Activated T-cell treated with anti-CD3 and anti-CD28 coated beads, Interleukin-2, amount 50 U/mL, for 24 hours (primary cell): ENCODE results near the gene SV2C.
A peak's percentile ranks its signal among the peaks of the same experiment; 100 is the strongest.

Source experiments
- DNase-seq: peaks from one replicate; pipeline ENCODE4 v3.0.0-alpha.2; 2020
- H3K27ac Mint-ChIP-seq: 2 replicates; pipeline ENCODE4 v1.8.0; 2020; ENCODE audit warnings: mild to moderate bottlenecking, mixed read lengths
- H3K27me3 Mint-ChIP-seq: 2 replicates; pipeline ENCODE4 v1.8.0; 2020; ENCODE audit warnings: mixed read lengths
- H3K36me3 Mint-ChIP-seq: 2 replicates; pipeline ENCODE4 v1.8.0; 2020; ENCODE audit warnings: low read depth, mixed read lengths
- H3K4me1 Mint-ChIP-seq: 2 replicates; pipeline ENCODE4 v1.8.0; 2020; ENCODE audit warnings: low read depth, mixed read lengths
- H3K4me3 Mint-ChIP-seq: 2 replicates; pipeline ENCODE4 v1.8.0; 2020; ENCODE audit warnings: mild to moderate bottlenecking, moderate library complexity, mixed read lengths
- H3K9me3 Mint-ChIP-seq: 2 replicates; pipeline ENCODE4 v1.8.0; 2020; ENCODE audit warnings: mixed read lengths

Gene SV2C

DNA sequence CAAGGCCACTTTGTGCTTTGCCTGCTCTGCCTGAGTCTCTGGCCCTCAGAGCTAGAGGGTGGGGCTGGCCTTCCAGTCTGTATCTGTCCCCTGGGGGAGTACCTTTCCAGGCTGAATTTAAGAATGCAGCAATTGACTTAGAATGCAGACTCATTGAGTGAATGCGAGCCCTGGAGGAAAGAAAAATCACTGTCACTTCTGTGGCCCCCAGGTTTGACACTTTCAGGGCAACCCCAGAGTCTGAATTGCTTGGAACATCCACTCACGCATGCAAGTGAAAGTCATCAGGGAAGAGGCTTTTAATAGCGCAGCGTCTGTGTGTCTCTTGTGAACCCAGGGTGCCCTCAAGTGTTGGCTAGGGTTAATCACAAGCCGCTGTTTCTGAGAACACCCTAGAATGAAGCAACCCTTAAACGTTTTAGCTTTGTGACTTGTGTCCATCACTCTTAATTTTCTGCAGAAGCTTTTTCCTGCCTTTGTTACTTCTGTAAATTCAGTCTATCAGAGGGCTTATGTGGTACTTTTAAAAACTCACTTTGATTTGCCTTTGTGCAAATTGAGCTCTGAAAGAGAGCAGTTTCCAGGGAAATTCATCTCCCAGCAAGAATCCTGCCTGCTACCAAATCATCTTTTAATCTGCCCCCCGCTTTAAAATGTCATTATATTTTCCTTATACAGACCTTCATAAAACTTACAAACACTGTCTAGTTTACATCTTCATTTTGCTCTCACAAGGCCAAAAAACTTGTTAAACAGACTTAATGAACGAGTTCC is 173.1 kb downstream of the SV2C start:
- H3K27ac Mint-ChIP-seq, result no peak overlapping the region
- no peaks in the 10 kb centered on the region for H3K36me3 Mint-ChIP-seq
- H3K9me3 Mint-ChIP-seq, result no peaks in the 10 kb centered on the region
- peaks cover 11% of the 10 kb centered on the region for H3K4me1 Mint-ChIP-seq
- peaks cover 8% of the 10 kb centered on the region for H3K27me3 Mint-ChIP-seq
- no peak overlapping the region for H3K4me3 Mint-ChIP-seq
- peak; percentile 58 for DNase-seq

DNA sequence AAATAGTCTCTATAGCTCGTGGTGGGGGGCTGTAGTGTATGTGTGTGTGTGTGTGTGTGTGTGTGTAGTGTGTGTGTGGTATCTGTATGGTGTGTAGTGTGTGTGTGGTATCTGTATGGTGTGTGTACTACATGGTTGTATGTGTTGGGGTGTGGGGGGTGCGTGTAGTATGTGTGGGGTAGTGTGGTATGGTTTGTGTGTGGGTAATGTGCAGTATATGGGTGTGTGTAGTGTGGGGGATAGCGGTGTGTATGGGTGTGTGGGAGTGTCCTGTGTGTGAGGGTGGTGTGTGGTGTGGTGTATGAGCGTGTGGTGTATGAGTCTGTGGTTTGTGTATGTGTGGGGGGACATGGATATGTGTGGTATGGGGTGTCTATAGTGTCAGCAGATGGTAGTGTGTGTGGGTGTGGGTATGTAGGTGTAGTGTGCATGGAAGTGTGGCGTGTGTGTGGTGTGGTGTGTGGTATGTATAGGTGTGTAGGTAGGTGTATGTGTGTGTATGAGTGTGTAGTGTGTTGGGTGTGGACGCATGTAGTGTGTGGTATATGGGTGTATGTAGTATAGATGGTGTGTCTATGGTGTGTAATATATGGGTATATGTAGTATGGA is 174.1 kb downstream of the SV2C start:
- Mint-ChIP-seq H3K4me3 (no peak overlapping the region), H3K27me3 (peaks cover 8% of the 10 kb centered on the region), H3K9me3 (peaks cover under 1% of the 10 kb centered on the region), H3K27ac (no peak overlapping the region), H3K4me1 (peaks cover 10% of the 10 kb centered on the region), H3K36me3 (no peaks in the 10 kb centered on the region)
- no peak for DNase-seq

DNA sequence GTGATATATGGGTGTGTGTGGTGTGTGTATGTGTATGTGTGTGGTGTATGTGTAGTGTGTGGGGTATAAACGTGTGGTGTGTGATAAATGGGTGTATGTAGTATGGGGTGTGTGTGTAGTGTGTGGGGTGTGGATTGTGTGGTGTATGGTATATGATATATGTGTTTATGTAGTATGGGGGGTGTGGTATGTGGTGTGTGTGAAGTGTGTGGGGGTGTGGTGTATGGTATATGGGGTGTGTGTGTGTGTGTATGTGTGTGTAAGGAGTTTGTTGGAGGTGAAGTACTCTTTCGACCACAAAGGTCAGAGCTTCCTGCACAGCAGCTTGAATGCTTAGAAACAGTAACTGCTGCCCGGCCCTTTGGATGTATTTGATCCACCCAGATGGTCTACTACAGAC is 174.7 kb downstream of the SV2C start:
- no peaks in the 10 kb centered on the region for H3K36me3 Mint-ChIP-seq
- peaks cover 9% of the 10 kb centered on the region for H3K4me1 Mint-ChIP-seq
- no peak overlapping the region for H3K27ac Mint-ChIP-seq
- peaks cover 10% of the 10 kb centered on the region for H3K27me3 Mint-ChIP-seq
- H3K4me3 Mint-ChIP-seq, result no peak overlapping the region
- H3K9me3 Mint-ChIP-seq, result peaks cover 6% of the 10 kb centered on the region
- DNase-seq, result no peak

DNA sequence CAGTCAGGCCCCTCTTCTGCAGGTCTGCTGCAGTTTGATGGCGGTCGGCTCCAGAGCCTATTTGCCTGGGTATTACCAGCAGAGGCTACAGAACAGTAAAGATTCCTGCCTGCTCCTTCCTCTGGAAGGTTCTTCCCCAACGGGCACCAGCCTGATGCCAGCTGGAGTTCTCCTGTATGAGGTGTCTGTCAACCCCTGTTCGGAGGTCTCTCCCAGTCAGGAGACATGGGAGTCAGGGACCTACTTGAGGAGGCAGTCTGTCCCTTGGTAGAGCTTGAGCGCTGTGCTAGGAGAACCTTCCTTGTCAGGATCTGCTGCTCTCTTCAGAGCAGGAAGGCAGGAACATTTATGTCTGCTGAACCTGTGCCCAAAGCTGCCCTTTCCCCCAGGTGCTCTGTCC is 181.5 kb downstream of the SV2C start:
- H3K36me3 Mint-ChIP-seq, result no peaks in the 10 kb centered on the region
- H3K27ac Mint-ChIP-seq, result no peak overlapping the region
- H3K4me1 Mint-ChIP-seq, result peaks cover 23% of the 10 kb centered on the region
- H3K4me3 Mint-ChIP-seq, result no peak overlapping the region
- peaks cover 7% of the 10 kb centered on the region for H3K27me3 Mint-ChIP-seq
- no peak for DNase-seq
- peaks cover 10% of the 10 kb centered on the region for H3K9me3 Mint-ChIP-seq

DNA sequence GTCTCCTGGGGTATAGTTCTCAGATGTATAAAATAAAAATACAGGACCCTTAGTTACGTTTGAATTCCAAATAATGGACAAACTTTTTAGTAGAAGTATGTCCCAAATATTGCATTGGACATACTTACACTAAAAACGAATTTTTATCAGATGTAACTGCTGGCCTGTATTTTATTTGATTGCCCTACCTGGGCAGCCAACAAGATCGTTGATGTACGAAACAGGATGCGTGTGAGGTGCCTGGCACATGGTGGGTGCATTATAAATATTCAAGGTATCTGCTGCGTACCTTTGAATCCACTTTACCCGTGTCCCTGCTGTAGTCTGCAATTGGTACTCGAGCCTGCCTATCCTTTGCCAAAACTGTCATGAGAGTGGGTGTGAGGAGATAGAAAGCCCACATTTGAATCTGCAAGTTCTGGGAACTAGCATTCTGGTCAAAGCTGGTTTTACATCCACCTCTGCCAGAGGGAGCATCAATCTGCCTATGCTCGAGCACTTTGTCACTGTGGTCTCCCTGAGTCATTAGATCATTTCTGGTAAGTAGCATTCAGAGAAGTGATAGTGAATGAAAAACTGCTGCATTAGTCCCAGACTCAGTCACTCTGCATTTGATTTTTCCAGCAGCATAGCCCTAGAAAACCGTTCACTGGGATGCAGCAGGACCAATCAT is 186.2 kb downstream of the SV2C start:
- Mint-ChIP-seq H3K36me3 (no peaks in the 10 kb centered on the region), H3K27me3 (peaks cover 2% of the 10 kb centered on the region), H3K27ac (peak overlapping the region; percentile 97), H3K4me1 (peaks cover 40% of the 10 kb centered on the region), H3K4me3 (peak overlapping the region; percentile 68), H3K9me3 (peaks cover 2% of the 10 kb centered on the region)
- peak; percentile 39 for DNase-seq

DNA sequence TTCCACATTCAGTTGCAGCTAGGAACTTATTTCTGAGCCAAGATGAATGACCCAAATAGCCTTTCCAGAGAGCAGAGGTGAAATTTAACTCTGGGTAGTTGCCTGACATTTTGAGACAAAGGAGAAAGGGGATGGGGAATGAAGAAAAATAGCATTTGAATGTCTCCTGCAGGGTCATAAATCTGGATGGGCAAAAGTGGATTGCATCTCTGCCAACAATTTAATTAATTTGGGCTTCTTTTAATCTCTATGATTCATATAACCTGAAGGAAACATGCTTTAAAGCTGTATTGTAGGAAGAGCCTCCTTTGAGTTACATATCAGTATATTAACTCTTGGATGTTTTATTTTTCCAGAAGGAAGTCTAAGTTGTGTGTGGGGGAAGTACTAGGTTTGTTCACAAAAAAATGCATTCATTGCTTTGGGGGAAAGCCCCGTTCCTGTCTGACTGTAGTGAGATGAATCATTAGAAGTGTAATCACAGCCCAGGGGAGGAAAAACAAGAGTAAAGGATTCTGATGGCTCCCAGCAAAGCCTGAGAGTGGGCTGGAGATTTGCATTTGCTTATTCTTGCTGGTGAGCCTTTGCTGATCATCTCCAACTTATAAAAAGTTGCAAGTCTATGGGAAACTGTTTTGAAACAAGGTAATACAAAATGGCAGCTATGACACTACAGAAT is 186.9 kb downstream of the SV2C start:
- H3K36me3 Mint-ChIP-seq, result no peaks in the 10 kb centered on the region
- peaks cover 2% of the 10 kb centered on the region for H3K27me3 Mint-ChIP-seq
- H3K27ac Mint-ChIP-seq, result peak overlapping the region; percentile 97
- peaks cover 2% of the 10 kb centered on the region for H3K9me3 Mint-ChIP-seq
- DNase-seq, result no peak
- peak overlapping the region; percentile 68 for H3K4me3 Mint-ChIP-seq
- H3K4me1 Mint-ChIP-seq, result peaks cover 40% of the 10 kb centered on the region

DNA sequence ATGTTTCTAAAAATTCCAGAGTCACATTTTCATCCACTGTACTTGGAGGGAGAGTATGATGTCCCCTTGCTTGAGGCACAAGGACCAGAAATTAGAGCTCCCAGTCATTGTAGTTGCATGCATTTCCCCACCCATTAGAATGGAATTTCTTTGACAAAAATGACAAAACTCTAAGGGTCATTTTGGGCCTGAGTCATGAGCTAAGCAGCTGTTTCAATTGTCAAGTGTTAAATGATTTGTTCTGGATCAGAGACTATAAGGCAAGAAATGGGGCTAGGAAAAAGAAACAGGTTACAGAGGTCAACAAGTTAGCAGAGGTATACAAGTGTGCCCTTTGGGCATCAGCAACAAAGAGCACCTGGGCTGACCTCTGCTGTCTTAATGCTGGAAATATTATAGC is 188.7 kb downstream of the SV2C start:
- peaks cover 2% of the 10 kb centered on the region for H3K9me3 Mint-ChIP-seq
- H3K27me3 Mint-ChIP-seq, result peaks cover 2% of the 10 kb centered on the region
- H3K27ac Mint-ChIP-seq, result no peak overlapping the region
- no peak overlapping the region for H3K4me3 Mint-ChIP-seq
- DNase-seq, result no peak
- H3K4me1 Mint-ChIP-seq, result peaks cover 40% of the 10 kb centered on the region
- no peaks in the 10 kb centered on the region for H3K36me3 Mint-ChIP-seq

DNA sequence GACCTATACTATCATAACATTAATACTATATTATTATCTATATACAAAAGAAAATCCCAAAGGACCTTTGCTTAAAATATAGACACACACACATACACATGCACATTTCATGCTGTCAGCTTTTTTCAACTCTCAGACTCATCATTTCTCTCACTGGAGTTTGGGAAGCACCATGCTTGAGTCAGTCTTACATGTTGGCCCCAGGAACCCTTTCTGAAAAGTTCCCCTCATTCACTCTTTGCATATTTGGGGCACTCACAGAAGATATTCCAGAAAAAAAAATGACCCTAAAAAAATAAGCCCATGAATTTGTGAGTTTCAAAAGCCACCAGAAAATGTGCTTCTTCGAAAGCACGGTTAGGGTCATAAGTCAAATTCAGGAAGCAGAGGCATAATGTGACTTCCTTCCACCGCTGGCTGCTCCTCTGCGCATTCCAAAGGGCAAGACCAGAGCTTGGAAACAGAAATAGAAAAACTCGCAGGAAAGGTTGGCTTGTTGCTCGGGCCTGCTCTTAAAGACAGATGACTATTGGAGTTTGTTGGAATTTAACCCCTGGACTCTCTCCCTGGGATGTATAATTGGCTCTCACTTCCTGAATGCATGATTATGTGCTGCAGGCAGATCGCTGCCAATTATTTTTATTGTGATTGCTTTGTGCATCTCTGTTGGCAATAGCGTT is 190.2 kb downstream of the SV2C start:
- DNase-seq, result no peak
- H3K9me3 Mint-ChIP-seq, result peaks cover 2% of the 10 kb centered on the region
- H3K27ac Mint-ChIP-seq, result no peak overlapping the region
- H3K4me1 Mint-ChIP-seq, result peaks cover 30% of the 10 kb centered on the region
- H3K4me3 Mint-ChIP-seq, result no peak overlapping the region
- no peaks in the 10 kb centered on the region for H3K36me3 Mint-ChIP-seq
- no peaks in the 10 kb centered on the region for H3K27me3 Mint-ChIP-seq

DNA sequence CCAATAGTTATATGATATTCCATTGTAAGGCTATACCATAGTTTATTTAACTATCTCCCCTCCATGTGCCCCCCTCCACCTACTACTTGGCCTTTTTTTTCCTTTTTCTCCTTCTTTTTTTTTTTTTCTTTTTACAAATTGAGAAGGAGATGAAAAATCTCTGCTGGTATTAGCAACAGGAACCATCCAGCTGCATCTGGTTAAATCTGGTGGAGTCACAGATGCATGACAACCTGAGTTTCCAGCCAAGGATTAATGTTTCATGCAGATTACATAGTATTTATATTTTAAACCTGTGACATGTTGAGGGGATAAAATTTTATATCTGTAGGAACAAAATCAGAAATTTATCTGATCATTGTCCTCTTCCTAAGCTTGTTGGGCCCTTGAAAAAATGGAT is 191.4 kb downstream of the SV2C start:
- H3K27ac Mint-ChIP-seq, result no peak overlapping the region
- no peak overlapping the region for H3K4me3 Mint-ChIP-seq
- peaks cover 2% of the 10 kb centered on the region for H3K9me3 Mint-ChIP-seq
- no peak for DNase-seq
- no peaks in the 10 kb centered on the region for H3K27me3 Mint-ChIP-seq
- no peaks in the 10 kb centered on the region for H3K36me3 Mint-ChIP-seq
- peaks cover 18% of the 10 kb centered on the region for H3K4me1 Mint-ChIP-seq

DNA sequence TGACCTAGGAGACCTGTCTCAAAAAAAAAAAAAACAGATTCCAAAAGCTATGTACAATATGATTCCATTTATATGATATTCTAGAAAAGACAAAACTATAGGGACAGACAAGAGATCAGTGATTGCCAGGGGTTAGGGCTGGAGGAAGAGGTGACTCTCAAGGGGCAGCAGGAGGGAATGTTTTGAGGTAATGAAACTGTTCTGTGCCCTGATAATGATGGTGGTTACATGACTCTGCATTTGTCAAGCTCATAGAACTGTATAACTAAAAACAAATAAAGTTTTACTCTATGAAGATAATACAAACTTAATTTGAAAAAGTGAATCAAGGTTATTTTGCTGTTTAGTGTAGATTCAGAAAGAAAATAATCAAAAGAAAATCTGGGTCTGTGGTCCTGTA is 194.6 kb downstream of the SV2C start:
- peaks cover 2% of the 10 kb centered on the region for H3K4me1 Mint-ChIP-seq
- no peaks in the 10 kb centered on the region for H3K27me3 Mint-ChIP-seq

DNA sequence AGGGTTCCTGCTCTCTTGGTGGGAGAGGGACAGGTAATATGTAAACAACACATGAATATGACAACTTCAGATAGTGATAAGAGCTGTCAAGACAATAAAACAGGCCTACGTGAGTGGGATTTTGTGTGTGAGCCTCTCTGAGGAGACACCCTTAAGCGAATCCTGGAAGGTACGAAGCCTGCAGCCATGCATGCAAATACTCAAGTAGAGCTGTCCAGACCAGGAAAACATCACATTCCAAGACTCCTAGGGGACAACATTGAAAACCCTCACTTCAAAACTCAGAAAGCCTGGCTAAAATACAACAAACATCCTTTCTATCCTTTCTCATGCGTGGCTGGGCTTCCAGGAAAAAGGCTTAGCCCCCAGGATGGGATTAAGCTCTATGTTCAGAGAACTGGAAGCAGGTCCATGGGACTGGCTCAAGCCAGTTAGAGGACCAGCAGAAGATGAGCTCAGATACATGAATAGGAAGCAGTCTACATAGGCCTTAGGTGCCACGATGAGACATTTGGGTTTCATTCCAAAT is 195.1 kb downstream of the SV2C start:
- Mint-ChIP-seq H3K4me3 (no peak overlapping the region), H3K36me3 (no peaks in the 10 kb centered on the region), H3K4me1 (peaks cover under 1% of the 10 kb centered on the region), H3K9me3 (no peaks in the 10 kb centered on the region), H3K27ac (no peak overlapping the region), H3K27me3 (no peaks in the 10 kb centered on the region)
- DNase-seq, result no peak

More for the DNA sequence above, 194.6 kb downstream of the SV2C start:
- Mint-ChIP-seq H3K9me3 (no peaks in the 10 kb centered on the region), H3K36me3 (no peaks in the 10 kb centered on the region), H3K4me3 (no peak overlapping the region), H3K27ac (no peak overlapping the region)
- DNase-seq, result no peak

DNA sequence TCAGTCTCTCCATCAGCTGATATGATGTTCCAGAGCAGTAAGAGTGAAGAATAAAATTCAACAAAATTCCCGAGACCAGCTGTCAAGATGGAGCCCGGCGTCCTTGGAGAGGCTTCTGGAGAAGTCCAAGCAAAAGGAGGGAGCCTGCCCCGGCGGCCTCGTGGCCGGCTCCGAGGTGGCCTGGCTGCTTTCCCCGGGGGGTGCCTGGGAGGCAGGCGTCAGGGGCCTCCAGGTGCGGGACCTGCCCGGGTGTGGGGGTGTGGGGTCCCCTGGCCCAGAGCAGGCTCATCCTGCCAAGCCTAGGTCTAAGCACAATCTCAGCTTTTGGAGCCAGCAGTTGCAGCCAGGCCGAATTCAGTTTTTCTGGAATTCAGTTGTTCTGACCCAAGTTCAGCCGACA is 197.3 kb downstream of the SV2C start:
- no peaks in the 10 kb centered on the region for H3K27me3 Mint-ChIP-seq
- peaks cover 4% of the 10 kb centered on the region for H3K4me1 Mint-ChIP-seq
- H3K9me3 Mint-ChIP-seq, result no peaks in the 10 kb centered on the region
- no peaks in the 10 kb centered on the region for H3K36me3 Mint-ChIP-seq
- H3K4me3 Mint-ChIP-seq, result no peak overlapping the region
- no peak overlapping the region for H3K27ac Mint-ChIP-seq
- DNase-seq, result no peak

DNA sequence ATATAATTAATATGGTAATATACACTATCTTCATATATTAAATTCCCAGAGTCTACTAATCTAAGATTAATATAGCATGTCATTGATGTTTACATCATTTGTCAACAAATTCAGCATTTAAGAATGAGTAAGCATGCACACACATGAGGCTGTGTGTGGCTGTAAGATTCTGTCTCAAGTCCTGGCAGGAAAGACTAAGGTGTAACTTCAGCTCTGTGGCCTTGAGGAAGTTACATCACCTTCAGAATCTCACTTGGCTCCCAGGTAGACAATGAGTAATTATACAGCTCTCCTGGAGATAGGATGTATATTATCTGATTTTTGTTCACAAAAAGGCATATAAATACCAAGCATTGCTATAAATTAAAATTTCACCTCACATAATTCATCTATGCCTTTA is 200.5 kb downstream of the SV2C start:
- DNase-seq, result no peak
- Mint-ChIP-seq H3K27me3 (no peaks in the 10 kb centered on the region), H3K27ac (no peak overlapping the region), H3K4me1 (peaks cover 4% of the 10 kb centered on the region), H3K36me3 (no peaks in the 10 kb centered on the region), H3K9me3 (no peaks in the 10 kb centered on the region), H3K4me3 (no peak overlapping the region)

DNA sequence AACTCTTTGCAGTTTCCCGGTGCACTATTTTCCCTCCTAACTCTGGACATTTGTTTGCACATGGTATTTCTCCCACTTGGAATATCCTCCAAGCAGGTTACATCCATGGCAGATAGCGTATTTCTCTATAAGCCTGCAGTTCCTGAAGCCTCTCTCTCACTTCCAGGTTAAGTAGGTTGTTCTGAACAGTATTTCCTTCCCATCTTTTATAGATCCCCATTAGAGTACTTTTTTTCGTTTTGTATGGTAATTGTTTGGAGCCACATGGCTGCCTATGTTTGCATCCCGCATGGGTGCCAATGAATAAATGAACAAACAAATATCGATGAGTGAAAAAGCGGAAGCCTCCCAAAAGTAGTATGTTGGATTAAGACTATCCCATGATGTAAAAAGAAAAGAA is 206.5 kb downstream of the SV2C start:
- DNase-seq, result no peak
- H3K4me1 Mint-ChIP-seq, result peaks cover 3% of the 10 kb centered on the region
- no peaks in the 10 kb centered on the region for H3K36me3 Mint-ChIP-seq
- H3K4me3 Mint-ChIP-seq, result no peak overlapping the region
- no peaks in the 10 kb centered on the region for H3K9me3 Mint-ChIP-seq
- no peaks in the 10 kb centered on the region for H3K27me3 Mint-ChIP-seq
- H3K27ac Mint-ChIP-seq, result no peak overlapping the region
